CD14-positive monocyte (primary cell): Measurements from ENCODE around the gene CYLD. TPM values are rescaled to one million over a fixed set of nuclear protein-coding genes. Genes with fewer than 3 reads are reported as not detected.
A peak's percentile ranks its signal among the peaks of the same experiment; 100 is the strongest.

ENCODE experiments used
- DNase-seq, 3 donors: peaks; one replicate each; pipeline ENCODE4 v3.0.0-alpha.2; 2011 to 2022
- H2AFZ ChIP-seq: 2 replicates; pipeline ENCODE4 v1.6.0; 2012; ENCODE audit warnings: mild to moderate bottlenecking, low read depth, low read length, inconsistent platforms; ENCODE audit not compliant: insufficient read depth, poor library complexity, severe bottlenecking
- H3K27ac ChIP-seq, 2 donors: 1 replicate in 1 of 2; 2 replicates in 1 of 2; pipeline ENCODE4 v1.5.1; 2012 to 2013; ENCODE audit warnings: low read length in 2 of 2, control low read depth in 1 of 2, inconsistent platforms in 1 of 2, low read depth in 1 of 2, mild to moderate bottlenecking in 1 of 2
- H3K27me3 ChIP-seq, 2 donors: one replicate each; pipeline versions ENCODE4 v1.6.0 to v1.6.1; 2011 to 2013; ENCODE audit warnings: low read length in 2 of 2; ENCODE audit not compliant: control insufficient read depth in 2 of 2, insufficient read depth in 2 of 2
- H3K36me3 ChIP-seq, 2 donors: replicated peaks in 1 of 2; 1 replicate in 1 of 2; 2 replicates in 1 of 2; pipeline versions ENCODE4 v1.5.1 to v1.6.1; 2012 to 2013; ENCODE audit warnings: low read length in 2 of 2, control low read depth in 1 of 2, inconsistent platforms in 1 of 2, mild to moderate bottlenecking in 1 of 2; ENCODE audit not compliant: insufficient read depth in 2 of 2, control insufficient read depth in 1 of 2
- H3K4me1 ChIP-seq, 2 donors: 1 replicate in 1 of 2; 2 replicates in 1 of 2; pipeline versions ENCODE4 v1.5.1 to v1.6.1; 2012 to 2013; ENCODE audit warnings: low read length in 2 of 2, control low read depth in 1 of 2, inconsistent platforms in 1 of 2, mild to moderate bottlenecking in 1 of 2, moderate library complexity in 1 of 2; ENCODE audit not compliant: insufficient read depth in 2 of 2, control insufficient read depth in 1 of 2
- H3K4me2 ChIP-seq: replicated peaks from 2 replicates; pipeline ENCODE3; 2012; ENCODE audit warnings: low read length, moderate library complexity, mild to moderate bottlenecking; ENCODE audit not compliant: poor library complexity, severe bottlenecking; ENCODE audit errors: extremely low read depth
- H3K4me3 ChIP-seq, 3 experiments: fragments of 200-600 bp in 1 of 3; sonication (generic) in 1 of 3; replicated peaks in 1 of 3; 1 replicate in 2 of 3; 2 replicates in 1 of 3; pipeline ENCODE4 v1.5.1; 2011 to 2013; ENCODE audit warnings: low read length in 3 of 3, mild to moderate bottlenecking in 3 of 3, control low read depth in 2 of 3, low read depth in 2 of 3, inconsistent platforms in 1 of 3, moderate library complexity in 1 of 3
- H3K79me2 ChIP-seq: 2 replicates; pipeline ENCODE4 v1.6.0; 2012; ENCODE audit warnings: mild to moderate bottlenecking, control low read depth, inconsistent platforms, low read length, moderate library complexity; ENCODE audit not compliant: insufficient read depth
- H3K9ac ChIP-seq: 2 replicates; pipeline ENCODE4 v1.6.0; 2017; ENCODE audit warnings: low read length, mild to moderate bottlenecking; ENCODE audit not compliant: insufficient read depth, poor library complexity, severe bottlenecking
- H3K9me3 ChIP-seq, 2 donors: replicated peaks in 1 of 2; 1 replicate in 1 of 2; 2 replicates in 1 of 2; pipeline versions ENCODE4 v1.5.1 to v1.6.1; 2012 to 2013; ENCODE audit warnings: low read length in 2 of 2, control low read depth in 1 of 2; ENCODE audit not compliant: control insufficient read depth in 1 of 2, insufficient read depth in 1 of 2
- H4K20me1 ChIP-seq: 2 replicates; pipeline ENCODE4 v1.6.0; 2012; ENCODE audit warnings: mild to moderate bottlenecking, low read length, control low read depth, moderate library complexity; ENCODE audit not compliant: insufficient read depth
- H3K27ac Mint-ChIP-seq, 7 donors: one replicate each; pipeline ENCODE4 v1.8.0; 2020; ENCODE audit warnings: mild to moderate bottlenecking in 7 of 7, mixed read lengths in 7 of 7, moderate library complexity in 6 of 7, inconsistent platforms in 2 of 7
- H3K27me3 Mint-ChIP-seq, 3 donors: one replicate each; pipeline ENCODE4 v1.8.0; 2021 to 2022; ENCODE audit warnings: low read depth in 3 of 3, mild to moderate bottlenecking in 3 of 3, mixed read lengths in 3 of 3, moderate library complexity in 3 of 3, inconsistent platforms in 1 of 3
- H3K36me3 Mint-ChIP-seq, 2 donors: one replicate each; pipeline ENCODE4 v1.8.0; 2020; ENCODE audit warnings: mixed read lengths in 2 of 2, inconsistent platforms in 1 of 2, mild to moderate bottlenecking in 1 of 2
- H3K4me1 Mint-ChIP-seq: one replicate; pipeline ENCODE4 v1.8.0; 2020; ENCODE audit warnings: mild to moderate bottlenecking, mixed read lengths
- H3K4me3 Mint-ChIP-seq, 2 donors: one replicate each; pipeline ENCODE4 v1.8.0; 2020; ENCODE audit warnings: mild to moderate bottlenecking in 2 of 2, mixed read lengths in 2 of 2, moderate library complexity in 1 of 2
- H3K9me3 Mint-ChIP-seq, 7 donors: one replicate each; pipeline ENCODE4 v1.8.0; 2020 to 2022; ENCODE audit warnings: mixed read lengths in 7 of 7, mild to moderate bottlenecking in 6 of 7, moderate library complexity in 6 of 7, inconsistent platforms in 2 of 7
- CTCF ChIP-seq: fragments of 200-600 bp; IDR thresholded peaks from one replicate; pipeline ENCODE4 v1.8.0; 2022; ENCODE audit warnings: antibody characterized with exemption, mild to moderate bottlenecking
- WGBS: methylation state at CpG from one replicate; pipeline ENCODE4 v1.1.5; 2013; ENCODE audit warnings: missing lambda C conversion rate; ENCODE audit not compliant: insufficient coverage; 5-methylcytosine and 5-hydroxymethylcytosine counted together
- intact Hi-C, 2 donors: fragments of 100-400 bp; cut with micrococcal nuclease; formaldehyde crosslinking; loops; one replicate each; pipeline versions ENCODE4 v1.15.0 to v1.15.1; 2023
- polyA minus RNA-seq: library from RNA; depleted of rRNA, polyadenylated mRNA; stranded (reverse); fragments of >200 nt; gene quantifications from 2 replicates; pipeline ENCODE4 v1.2.3, GENCODE V29; 2012
- polyA plus RNA-seq, 3 donors: library from polyadenylated mRNA; depleted of rRNA in 1 of 3; unstranded in 2 of 3; stranded (reverse) in 1 of 3; fragments of 300-500 nt in 2 of 3; fragments of >200 nt in 1 of 3; fragmentation: Illumina TruSeq in 2 of 3; gene quantifications; 1 replicate in 2 of 3; 2 replicates in 1 of 3; pipeline ENCODE4 v1.2.3, GENCODE V29; 2012 to 2021
- total RNA-seq, 12 experiments: library from RNA in 1 of 12; stranded (reverse) in 1 of 12; fragments of 120-200 nt in 1 of 12; gene quantifications; one replicate each; pipeline ENCODE4 v1.2.4 and lab custom pipeline; 2013 to 2026; ENCODE audit warnings: mixed read lengths in 6 of 12, inconsistent platforms in 1 of 12

CYLD gene
- 77.3 TPM for total RNA-seq (2013)
- polyA plus RNA-seq, result 10 to 100 TPM; 32.1 to 57.9 (median 35.9) TPM
- polyA minus RNA-seq, result 33.0 and 35.3 TPM in 2 replicates
- total RNA-seq (lab: John Stamatoyannopoulos, UW), result 307 to 480 (median 399) reads per million in 11 experiments

DNA sequence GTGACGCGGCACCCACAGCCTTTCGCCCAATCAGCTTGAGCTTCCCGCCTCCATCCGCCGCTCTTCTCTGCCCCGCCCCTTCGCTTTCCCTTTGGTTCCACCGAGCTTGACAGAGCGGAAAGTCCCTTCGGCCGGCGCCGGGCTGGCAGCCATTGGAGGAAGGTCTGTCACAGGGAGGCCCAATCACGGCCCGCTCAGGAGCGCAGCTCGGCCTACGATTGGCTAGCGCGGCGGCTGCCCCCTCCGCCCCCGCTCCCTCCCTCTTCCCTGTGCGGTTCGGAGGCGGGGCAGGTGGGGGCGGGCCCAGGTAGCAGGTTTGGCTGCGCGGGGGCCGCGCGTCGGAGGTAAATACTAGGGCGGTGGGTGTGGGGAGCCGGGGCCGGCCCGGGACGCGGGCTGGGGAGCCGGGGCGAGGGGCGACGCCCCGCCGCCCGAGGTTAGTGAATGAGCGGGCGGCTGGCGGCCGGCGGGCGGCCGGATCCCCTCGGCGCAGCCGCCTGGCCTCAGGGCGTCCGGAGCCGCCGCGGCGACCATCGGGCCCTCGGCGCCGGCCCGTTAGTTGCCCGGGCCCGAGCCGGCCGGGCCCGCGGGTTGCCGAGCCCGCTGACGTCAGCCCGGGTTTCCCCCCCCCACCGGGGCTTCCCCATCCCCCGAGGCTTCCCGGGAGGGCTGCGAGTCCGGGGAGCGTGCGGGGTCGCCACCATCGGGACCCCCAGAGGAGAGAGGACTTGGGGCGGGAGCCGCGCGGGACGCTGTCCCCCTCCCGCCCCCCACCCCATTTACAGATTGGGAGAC lies at the start of gene CYLD:
Gene CYLD, plus strand, starts transcription at position 306 of the 795 bp plus-strand sequence. CDS start 7,613 bp downstream, outside the sequence.
- WGBS, result under 1% methylated on average over 77 of the region's 93 CpGs
- DNase-seq, result peak; percentile 99 to 100 (median 100)
- Mint-ChIP-seq H3K27me3 (peaks cover 0 to 2% (median 0%) of the 10 kb centered on the region in 3 donors), H3K36me3 (peaks cover 45 to 47% of the 10 kb centered on the region in 2 donors), H3K9me3 (no peaks in the 10 kb centered on the region), H3K4me3 (peak within 1 kb of the TSS; percentile 82 to 88), H3K4me1 (peaks cover 47% of the 10 kb centered on the region), H3K27ac (peak within 1 kb of the TSS; percentile 94 to 98 (median 97))
- Histone ChIP-seq H3K27ac (peak within 1 kb of the TSS; percentile 93 to 99), H3K27me3 (no peaks in the 10 kb centered on the region), H3K36me3 (peaks cover 15 to 46% of the 10 kb centered on the region in 2 donors), H3K9me3 (no peaks in the 10 kb centered on the region), H3K79me2 (peaks cover 46% of the 10 kb centered on the region), H2AFZ (peak within 1 kb of the TSS; percentile 30), H4K20me1 (peaks cover 26% of the 10 kb centered on the region), H3K4me3 (peak within 1 kb of the TSS; percentile 84 to 92 (median 92)), H3K4me2 (peak within 1 kb of the TSS; percentile 86), H3K4me1 (peaks cover 25 to 42% of the 10 kb centered on the region in 2 donors), H3K9ac (peak within 1 kb of the TSS; percentile 99)
- intact Hi-C loops, result loop anchor here (5.0 kb wide), 4 partner anchors 45 to 465 kb away; partner anchors contain the start of genes BRD7 (in 1 of the 2) and SNX20 (in 1 of the 2)
- TF ChIP-seq CTCF, result no peak

GRCh38 chr16:50692644-50692998 lies 49.3 kb upstream of the CYLD start:
- H3K4me3 Mint-ChIP-seq, result peak overlapping the region; percentile 84 to 98
- peak overlapping the region in 2 of 3 experiments; percentile 90 to 95 for H3K4me3 ChIP-seq
- peaks cover 6 to 14% of the 10 kb centered on the region in 2 donors for H3K36me3 Mint-ChIP-seq
- H3K79me2 ChIP-seq, result peaks cover 54% of the 10 kb centered on the region
- H3K27ac ChIP-seq, result peak overlapping the region; percentile 34 to 100
- intact Hi-C loops, result loop anchor here in 1 of 2 donors (10.0 kb wide), 1 partner anchor 418 kb away; no protein-coding TSS in a partner anchor
- peaks cover 48 to 57% of the 10 kb centered on the region in 2 donors for H3K4me1 ChIP-seq
- WGBS, result 87% methylated on average over 3 of the region's 4 CpGs
- H3K36me3 ChIP-seq, result no peaks in the 10 kb centered on the region
- peak overlapping the region; percentile 95 for H3K9ac ChIP-seq
- no peaks in the 10 kb centered on the region for H3K27me3 ChIP-seq
- no peaks in the 10 kb centered on the region for H3K27me3 Mint-ChIP-seq
- H3K4me2 ChIP-seq, result peak overlapping the region; percentile 99
- H3K9me3 ChIP-seq, result no peaks in the 10 kb centered on the region
- no peaks in the 10 kb centered on the region for H3K9me3 Mint-ChIP-seq
- no peak for DNase-seq
- no peak overlapping the region for H2AFZ ChIP-seq
- TF ChIP-seq CTCF, result no peak
- no peaks in the 10 kb centered on the region for H4K20me1 ChIP-seq
- peaks cover 78% of the 10 kb centered on the region for H3K4me1 Mint-ChIP-seq
- peak overlapping the region in 6 of 7 donors; percentile 92 to 98 (median 98) for H3K27ac Mint-ChIP-seq
